Measurements from ENCODE around the gene CCDC27. TPM values are rescaled to one million over a fixed set of nuclear protein-coding genes. Genes with fewer than 3 reads are reported as not detected.

Gene CCDC27
- total and polyA plus RNA-seq, 2 of the 8 experiments (the other 6 are each of a cell fraction or from before 2014, with no cell fraction given) = 0.15 TPM; not detected in 1

DNA sequence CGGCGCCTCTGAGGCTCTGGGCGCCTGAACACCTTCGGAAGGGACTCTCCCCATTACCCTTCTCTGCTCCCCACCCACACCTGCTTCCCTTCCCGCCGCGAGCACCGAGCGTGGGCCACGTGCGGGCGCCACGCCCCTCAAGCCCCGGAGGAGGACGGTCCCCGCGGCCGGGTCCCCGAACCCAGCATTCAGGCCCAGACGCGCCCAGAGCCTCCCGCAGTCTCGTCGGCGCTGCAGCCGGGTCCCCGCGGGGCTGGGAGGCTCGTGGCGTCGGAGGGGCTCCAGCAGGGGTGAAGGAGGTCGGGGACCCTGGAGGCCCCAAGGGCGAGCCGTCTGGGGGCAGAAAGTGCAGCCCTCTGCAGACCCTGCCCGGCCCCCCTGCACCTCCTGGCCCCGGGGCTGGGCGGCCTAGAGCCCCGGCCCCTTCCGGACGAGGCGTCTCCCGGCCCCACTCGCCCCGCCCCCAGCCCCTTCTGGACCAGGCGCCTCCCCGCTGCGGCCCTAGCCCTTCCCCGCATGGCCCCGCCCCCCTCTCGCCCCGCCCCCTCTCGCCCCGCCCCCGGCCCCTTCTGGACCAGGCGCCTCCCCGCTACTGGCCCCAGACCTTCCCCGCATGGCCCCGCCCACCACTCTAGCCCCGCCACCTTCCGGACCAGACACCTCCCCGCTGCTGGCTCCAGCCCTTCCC lies 19.9 kb downstream of the CCDC27 start (continued):
- TF ChIP-seq, protein P1, sequence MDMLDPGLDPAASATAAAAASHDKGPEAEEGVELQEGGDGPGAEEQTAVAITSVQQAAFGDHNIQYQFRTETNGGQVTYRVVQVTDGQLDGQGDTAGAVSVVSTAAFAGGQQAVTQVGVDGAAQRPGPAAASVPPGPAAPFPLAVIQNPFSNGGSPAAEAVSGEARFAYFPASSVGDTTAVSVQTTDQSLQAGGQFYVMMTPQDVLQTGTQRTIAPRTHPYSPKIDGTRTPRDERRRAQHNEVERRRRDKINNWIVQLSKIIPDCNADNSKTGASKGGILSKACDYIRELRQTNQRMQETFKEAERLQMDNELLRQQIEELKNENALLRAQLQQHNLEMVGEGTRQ (IDR thresholded peaks at IDR 0.05; ENCODE audit: low read length) = no peak
- no peak for TF ChIP-seq HDAC6 (IDR thresholded peaks at IDR 0.05; ENCODE audit: low read depth, low read length)
- no peak for TF ChIP-seq EP300 (IDR thresholded peaks at IDR 0.05; ENCODE audit: borderline replicate concordance in 1 of 2, low read depth in 2 of 2, low read length in 2 of 2)
- TF ChIP-seq, protein P2, sequence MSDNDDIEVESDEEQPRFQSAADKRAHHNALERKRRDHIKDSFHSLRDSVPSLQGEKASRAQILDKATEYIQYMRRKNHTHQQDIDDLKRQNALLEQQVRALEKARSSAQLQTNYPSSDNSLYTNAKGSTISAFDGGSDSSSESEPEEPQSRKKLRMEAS (IDR thresholded peaks at IDR 0.05) = peak; percentile 87
- no peak for TF ChIP-seq FOSL1 (IDR thresholded peaks at IDR 0.05; ENCODE audit: insufficient read depth, low read depth, low read length)
- TF ChIP-seq SIX5 (IDR thresholded peaks at IDR 0.05; ENCODE audit: low read depth, low read length) = no peak
- no peak for TF ChIP-seq SRF (IDR thresholded peaks at IDR 0.05; ENCODE audit: low read depth, low read length)
- no peak for TF ChIP-seq GTF2F1 (IDR thresholded peaks at IDR 0.05; ENCODE audit: borderline replicate concordance, low read depth, low read length)
- TF ChIP-seq BRCA1 (IDR thresholded peaks at IDR 0.05; ENCODE audit: low read depth, low read length) = no peak
- peak in 1 of 2 experiments; percentile 62; a peak in 1 of 4 replicates for TF ChIP-seq HDAC2 (IDR thresholded peaks at IDR 0.05; ENCODE audit: borderline replicate concordance in 1 of 2, low read depth in 2 of 2, low read length in 2 of 2)
- no peak for TF ChIP-seq TCF12 (IDR thresholded peaks at IDR 0.05; ENCODE audit: low read depth, low read length)
- TF ChIP-seq CEBPB (IDR thresholded peaks at IDR 0.05; ENCODE audit: low read depth, low read length) = no peak
- peak in 1 of 2 experiments; percentile 44; a peak in 1 of 3 replicates for TF ChIP-seq POLR2A (IDR thresholded peaks at IDR 0.05; ENCODE audit: control extremely low read depth in 1 of 2, low read depth in 2 of 2, low read length in 2 of 2)
- TF ChIP-seq GABPA (IDR thresholded peaks at IDR 0.05; ENCODE audit: borderline replicate concordance, insufficient read depth, low read length) = no peak
- TF ChIP-seq SIRT6 (IDR thresholded peaks at IDR 0.05; ENCODE audit: low read length) = no peak
- TF ChIP-seq SIN3A (conservative IDR thresholded peaks at IDR 0.05 in 1 of 2, IDR thresholded peaks at IDR 0.05 in 1 of 2; ENCODE audit: low read depth in 1 of 2, low read length in 2 of 2) = peak in 1 of 2 experiments; percentile 46; a peak in 1 of 4 replicates
- TF ChIP-seq SP4 (IDR thresholded peaks at IDR 0.05; ENCODE audit: low read length) = no peak
- no peak for TF ChIP-seq TBP (IDR thresholded peaks at IDR 0.05; ENCODE audit: low read depth, low read length)
- no peak for TF ChIP-seq CBX5 (IDR thresholded peaks at IDR 0.05; ENCODE audit: low read depth, low read length)

Data from H1 (cell line).